HepG2 (cell line): ENCODE results near the gene C16orf87. TPM values are rescaled to one million over a fixed set of nuclear protein-coding genes. Genes with fewer than 3 reads are reported as not detected.

ENCODE experiments used
- BCL6 ChIP-seq: IDR thresholded peaks from 2 replicates; pipeline ENCODE4 v1.6.1; 2016; ENCODE audit warnings: missing genetic modification reagents, missing compliant biosample characterization
- EZH2 ChIP-seq: conservative IDR thresholded peaks from 2 replicates; pipeline ENCODE4 v1.6.1; 2012; ENCODE audit warnings: mild to moderate bottlenecking, low read depth, low read length, moderate library complexity
- GABPB1 ChIP-seq: IDR thresholded peaks from 2 replicates; pipeline ENCODE4 v1.6.1; 2016; ENCODE audit warnings: mild to moderate bottlenecking, missing genetic modification reagents, moderate library complexity, missing compliant biosample characterization
- GTF3A ChIP-seq: sonication (generic); formaldehyde crosslinking; conservative IDR thresholded peaks from 2 replicates; pipeline ENCODE4 v1.4.0; 2020; ENCODE audit warnings: mild to moderate bottlenecking, missing genetic modification reagents
- HOXA5 ChIP-seq: sonication (generic); formaldehyde crosslinking; IDR thresholded peaks from 2 replicates; pipeline ENCODE4 v1.4.0; 2020; ENCODE audit warnings: missing genetic modification reagents
- HOXA7 ChIP-seq: sonication (generic); formaldehyde crosslinking; IDR thresholded peaks from 2 replicates; pipeline ENCODE4 v1.8.1; 2022; ENCODE audit warnings: mild to moderate bottlenecking, missing genetic modification reagents, moderate library complexity
- ISX ChIP-seq: sonication (generic); formaldehyde crosslinking; conservative IDR thresholded peaks from 2 replicates; pipeline ENCODE4 v1.5.0; 2020; ENCODE audit warnings: missing genetic modification reagents
- JARID2 ChIP-seq: sonication (generic); formaldehyde crosslinking; IDR thresholded peaks from 2 replicates; pipeline ENCODE4 v1.8.1; 2023; ENCODE audit warnings: missing genetic modification reagents, inconsistent platforms; ENCODE audit not compliant: insufficient replicate concordance
- KDM1A ChIP-seq: IDR thresholded peaks from 2 replicates; pipeline ENCODE4 v1.6.1; 2016; ENCODE audit warnings: missing compliant biosample characterization
- KDM3A ChIP-seq: IDR thresholded peaks from 2 replicates; pipeline ENCODE4 v1.6.1; 2018; ENCODE audit warnings: low read depth, missing compliant biosample characterization
- MTA3 ChIP-seq: sonication (generic); formaldehyde crosslinking; IDR thresholded peaks from 2 replicates; pipeline ENCODE4 v1.4.0; 2020; ENCODE audit warnings: missing genetic modification reagents
- MXI1 ChIP-seq: IDR thresholded peaks from 3 replicates; pipeline ENCODE4 v1.6.1; 2012; ENCODE audit warnings: low read depth, low read length, inconsistent platforms, borderline replicate concordance
- NFKB2 ChIP-seq: sonication (generic); formaldehyde crosslinking; IDR thresholded peaks from 2 replicates; pipeline ENCODE4 v1.4.0; 2020; ENCODE audit warnings: missing genetic modification reagents, borderline replicate concordance
- ONECUT2 ChIP-seq: sonication (generic); formaldehyde crosslinking; IDR thresholded peaks from 2 replicates; pipeline ENCODE4 v1.4.0; 2020; ENCODE audit warnings: missing genetic modification reagents
- PITX1 ChIP-seq: sonication (generic); formaldehyde crosslinking; IDR thresholded peaks from 2 replicates; pipeline ENCODE4 v1.5.1; 2020; ENCODE audit warnings: mild to moderate bottlenecking, missing genetic modification reagents
- SMARCE1 ChIP-seq: fragments of 450-650 bp; IDR thresholded peaks from 2 replicates; pipeline ENCODE4 v1.6.1; 2017; ENCODE audit warnings: borderline replicate concordance
- SP140L ChIP-seq: sonication (generic); formaldehyde crosslinking; IDR thresholded peaks from 2 replicates; pipeline ENCODE4 v1.4.0; 2020; ENCODE audit warnings: missing genetic modification reagents, borderline replicate concordance
- SRF ChIP-seq: IDR thresholded peaks from 2 replicates; pipeline ENCODE4 v1.6.1; 2011; ENCODE audit warnings: mild to moderate bottlenecking, low read depth, low read length, moderate library complexity
- TBL1XR1 ChIP-seq: fragments of 150-350 bp; IDR thresholded peaks from 2 replicates; pipeline ENCODE4 v1.6.1; 2014; ENCODE audit warnings: borderline replicate concordance, low read length; ENCODE audit not compliant: partially characterized antibody
- THAP7 ChIP-seq: sonication (generic); formaldehyde crosslinking; IDR thresholded peaks from 2 replicates; pipeline ENCODE4 v1.8.1; 2023; ENCODE audit warnings: mild to moderate bottlenecking, missing genetic modification reagents
- THRA ChIP-seq: sonication (generic); formaldehyde crosslinking; IDR thresholded peaks from 2 replicates; pipeline ENCODE4 v1.4.0; 2020; ENCODE audit warnings: missing genetic modification reagents, borderline replicate concordance
- THYN1 ChIP-seq: sonication (generic); formaldehyde crosslinking; IDR thresholded peaks from 2 replicates; pipeline ENCODE4 v1.8.1; 2023; ENCODE audit warnings: low read depth, mild to moderate bottlenecking, moderate library complexity, missing genetic modification reagents, borderline replicate concordance
- ZBED4 ChIP-seq: sonication (generic); formaldehyde crosslinking; IDR thresholded peaks from 2 replicates; pipeline ENCODE4 v1.4.0; 2020; ENCODE audit warnings: missing genetic modification reagents, borderline replicate concordance
- ZNF33A ChIP-seq: sonication (generic); formaldehyde crosslinking; IDR thresholded peaks from 2 replicates; pipeline ENCODE4 v1.5.1; 2020; ENCODE audit warnings: missing genetic modification reagents, mild to moderate bottlenecking, moderate library complexity, borderline replicate concordance
- polyA plus RNA-seq, 8 experiments: library from polyadenylated mRNA; depleted of rRNA in 3 of 8; stranded (reverse) in 7 of 8; unstranded in 1 of 8; fragments of >200 nt; fragmentation: Illumina TruSeq in 4 of 8; extraction: Trizol in 4 of 8; gene quantifications; 2 replicates each; pipeline versions ENCODE4 v1.2.1 to v1.2.3, GENCODE V29; 2011 to 2016; ENCODE audit warnings: low read depth in 4 of 8, missing spikeins in 1 of 8, mixed read lengths in 1 of 8; ENCODE audit not compliant: insufficient read depth in 1 of 8
- total RNA-seq, 5 experiments: library from RNA; depleted of rRNA; stranded (reverse); fragments of >200 nt; fragmentation: Illumina TruSeq; extraction: Trizol; gene quantifications; 2 replicates each; pipeline ENCODE4 v1.2.3, GENCODE V29; 2016; ENCODE audit warnings: low read depth in 1 of 5

C16orf87 gene
- total and polyA plus RNA-seq, 2 of the 13 experiments (the other 11 are each of a cell fraction or from before 2014, with no cell fraction given), result 8.6 to 19.5 TPM

GRCh38 chr16:46747777-46748651 is 83.0 kb downstream of the C16orf87 start, which contains the start of gene MYLK3 (continued):
- TF ChIP-seq ISX, result no peak
- no peak for TF ChIP-seq SMARCE1
- TF ChIP-seq NFKB2, result peak; percentile 5; the same call in 1 of the 2 replicates
- TF ChIP-seq ONECUT2 (CRISPR knock-in tag), result no peak
- TF ChIP-seq MXI1, result no peak
- no peak for TF ChIP-seq TBL1XR1
- peak; percentile 25; the same call in 1 of the 2 replicates for TF ChIP-seq BCL6 (CRISPR knock-in tag)
- TF ChIP-seq KDM3A (CRISPR knock-in tag), result 0 out of 2 replicates have a peak, but pooled peaks have one; percentile 27
- 0 out of 2 replicates have a peak, but pooled peaks have one; percentile 2 for TF ChIP-seq PITX1 (CRISPR knock-in tag)
- no peak for TF ChIP-seq MTA3 (CRISPR knock-in tag)
- no peak for TF ChIP-seq THAP7 (CRISPR knock-in tag)
- no peak for TF ChIP-seq ZBED4 (CRISPR knock-in tag)
- TF ChIP-seq SP140L, result no peak
- TF ChIP-seq HOXA7 (CRISPR knock-in tag), result no peak
- no peak for TF ChIP-seq ZNF33A
- peak; percentile 89; the same call in 1 of the 2 replicates for TF ChIP-seq THRA (CRISPR knock-in tag)
- no peak for TF ChIP-seq JARID2 (CRISPR knock-in tag)
- TF ChIP-seq THYN1, result no peak
- TF ChIP-seq GTF3A (CRISPR knock-in tag), result no peak
- TF ChIP-seq EZH2, result no peak
- TF ChIP-seq KDM1A (CRISPR knock-in tag), result no peak
- no peak for TF ChIP-seq GABPB1 (CRISPR knock-in tag)
- TF ChIP-seq HOXA5 (CRISPR knock-in tag), result no peak
- no peak for TF ChIP-seq SRF
